IPS DF 4.7 (cell line): ENCODE data around the gene QRFP.

Source experiments
- DNase-seq: peaks from one replicate; pipeline ENCODE4 v3.0.0-alpha.2; 2013; ENCODE audit warnings: low spot score; ENCODE audit errors: extremely low read depth

QRFP gene

DNA sequence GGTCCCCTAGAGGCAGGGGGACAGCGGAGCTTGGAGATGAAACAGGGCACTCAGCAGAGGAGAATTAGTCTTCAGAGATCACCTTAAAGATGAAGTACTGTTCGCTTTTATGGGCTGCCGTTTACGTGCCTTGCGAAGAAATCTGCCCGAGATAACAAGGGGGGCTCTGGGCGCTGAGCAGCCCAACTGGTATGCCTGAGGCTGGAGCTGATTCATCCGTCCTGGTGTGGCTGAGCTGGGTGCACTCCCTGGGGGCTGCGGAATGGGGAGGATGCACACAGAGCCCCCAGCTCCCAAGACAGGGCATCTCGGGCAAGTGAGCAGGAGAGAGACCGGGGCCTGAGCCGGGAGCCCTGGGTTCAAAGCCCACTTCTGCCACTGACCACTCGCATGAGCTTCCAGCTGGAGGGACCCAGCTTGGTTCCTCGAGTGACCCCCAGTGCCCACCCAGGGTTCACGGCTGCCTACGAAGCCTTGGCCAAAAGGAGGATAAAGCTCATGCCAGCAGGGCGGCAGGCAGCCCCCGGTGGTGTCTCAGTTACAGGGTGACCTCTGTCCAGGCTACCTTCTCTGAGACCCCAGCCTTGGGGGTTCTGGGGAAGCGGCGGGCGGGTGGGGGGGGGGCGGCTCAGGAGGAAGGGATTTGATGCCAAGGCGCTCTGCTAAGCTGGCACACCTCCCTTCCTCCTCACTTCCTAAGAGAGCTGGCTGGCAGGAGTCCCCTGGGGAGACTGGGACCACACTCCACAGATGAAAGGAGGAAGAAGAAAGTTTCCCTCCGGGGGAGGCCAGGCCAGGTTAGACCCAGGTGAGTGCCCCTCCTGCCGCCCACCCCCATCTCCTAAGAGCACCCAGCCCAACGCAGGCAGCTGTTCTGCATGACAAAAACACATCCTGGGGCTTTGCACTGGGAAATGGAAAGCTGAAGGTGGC, 36.8 kb upstream of the QRFP start:
- no peak for DNase-seq

DNA sequence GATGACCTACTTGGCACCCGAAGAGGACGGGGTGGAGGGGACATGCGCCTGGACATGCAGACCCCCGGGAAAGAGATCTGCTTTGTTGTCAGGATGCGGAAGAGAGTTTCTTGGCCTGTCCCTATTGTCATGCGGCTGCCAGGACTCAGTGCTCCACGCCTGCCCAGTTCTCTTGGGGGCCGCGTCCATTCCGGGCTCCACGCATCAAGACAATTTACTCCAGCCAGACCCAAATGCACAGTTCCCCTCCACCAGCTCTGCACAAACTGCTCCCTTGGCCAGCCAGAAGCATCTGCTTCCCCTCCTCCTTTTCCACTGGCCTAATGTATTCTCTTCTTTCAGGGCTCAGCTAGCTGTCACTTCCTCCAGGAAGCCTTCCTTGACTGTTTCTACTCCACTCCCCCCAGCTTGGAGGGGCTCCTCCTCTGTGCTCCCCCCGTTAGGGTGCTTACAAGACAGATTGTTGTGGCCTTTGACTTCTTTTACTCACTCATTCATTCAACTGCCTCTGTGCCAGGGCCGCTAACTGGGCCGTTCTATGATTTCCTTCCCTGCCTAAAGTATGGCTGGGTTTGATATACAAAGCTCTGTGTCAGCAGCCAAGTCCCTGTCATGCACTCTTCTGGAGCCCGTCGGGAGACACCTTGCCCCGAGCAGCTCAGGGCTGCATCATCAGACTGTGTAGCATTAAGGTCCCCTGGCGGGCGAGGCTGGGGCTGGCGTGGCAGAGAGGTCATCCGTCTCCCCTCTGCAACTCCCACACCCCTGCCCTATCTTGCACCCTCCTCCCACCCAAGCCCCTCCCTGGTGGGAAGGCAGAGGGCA, 35.9 kb upstream of the QRFP start:
- no peak for DNase-seq

DNA sequence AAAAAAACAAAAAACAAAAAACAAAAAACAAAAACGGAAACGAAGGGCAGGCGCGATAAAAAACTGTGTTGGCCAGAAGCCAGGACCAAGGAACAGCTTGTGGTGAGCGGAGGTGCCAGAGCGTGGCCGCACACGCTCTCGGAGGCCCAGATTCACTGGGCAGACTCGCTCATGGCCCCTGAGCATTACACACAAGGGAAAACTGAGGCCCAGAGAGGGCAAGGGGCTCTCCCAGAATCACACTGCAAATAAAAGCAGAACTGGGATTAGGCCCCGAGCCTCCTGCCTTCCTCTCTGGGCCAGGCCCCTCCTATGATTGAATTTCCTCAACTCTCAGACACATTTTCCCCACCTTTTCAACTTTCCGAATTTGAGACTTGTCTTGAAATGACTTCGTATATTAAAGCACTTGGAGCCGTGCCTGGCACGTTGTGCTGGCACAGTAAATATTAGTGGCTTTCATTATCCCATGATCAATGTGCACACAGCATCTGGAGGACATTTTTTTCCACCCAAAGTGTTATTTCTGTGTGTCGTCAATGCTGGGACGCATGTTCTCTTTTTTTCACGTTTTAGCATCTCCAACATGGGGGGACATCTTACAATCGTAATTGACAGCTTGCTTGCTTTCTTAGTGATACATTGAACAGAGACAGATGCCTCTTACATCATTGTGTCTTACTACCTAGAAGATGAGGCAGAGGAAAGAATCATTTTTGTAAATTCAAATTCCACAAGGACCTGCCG, 35.1 kb upstream of the QRFP start:
- no peak for DNase-seq

DNA sequence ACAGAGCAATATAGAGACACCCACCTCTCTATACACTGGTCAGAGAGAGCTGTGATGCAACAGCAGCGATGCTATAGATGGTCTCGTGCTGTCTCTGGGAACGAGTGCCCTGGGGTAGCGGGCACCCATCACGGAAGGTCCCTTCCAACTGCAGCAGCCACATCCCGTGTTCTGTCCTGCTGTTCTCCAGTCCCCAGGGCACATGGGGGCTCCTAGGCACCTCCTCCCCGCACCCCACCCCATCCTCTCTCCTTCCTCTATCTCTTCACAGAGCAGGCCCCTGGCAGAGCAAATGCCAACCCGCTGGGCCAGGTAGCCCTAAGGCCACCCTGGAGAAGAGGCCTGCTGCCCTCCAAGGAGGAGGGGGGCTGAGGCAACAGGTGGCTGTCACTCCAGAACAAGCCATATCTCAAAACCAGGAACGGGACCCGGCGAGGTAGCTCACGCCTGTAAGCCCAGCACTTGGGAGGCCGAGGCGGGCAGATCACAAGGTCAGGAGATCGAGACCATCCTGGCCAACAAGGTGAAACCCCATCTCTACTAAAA, 34.3 kb upstream of the QRFP start:
- no peak for DNase-seq

DNA sequence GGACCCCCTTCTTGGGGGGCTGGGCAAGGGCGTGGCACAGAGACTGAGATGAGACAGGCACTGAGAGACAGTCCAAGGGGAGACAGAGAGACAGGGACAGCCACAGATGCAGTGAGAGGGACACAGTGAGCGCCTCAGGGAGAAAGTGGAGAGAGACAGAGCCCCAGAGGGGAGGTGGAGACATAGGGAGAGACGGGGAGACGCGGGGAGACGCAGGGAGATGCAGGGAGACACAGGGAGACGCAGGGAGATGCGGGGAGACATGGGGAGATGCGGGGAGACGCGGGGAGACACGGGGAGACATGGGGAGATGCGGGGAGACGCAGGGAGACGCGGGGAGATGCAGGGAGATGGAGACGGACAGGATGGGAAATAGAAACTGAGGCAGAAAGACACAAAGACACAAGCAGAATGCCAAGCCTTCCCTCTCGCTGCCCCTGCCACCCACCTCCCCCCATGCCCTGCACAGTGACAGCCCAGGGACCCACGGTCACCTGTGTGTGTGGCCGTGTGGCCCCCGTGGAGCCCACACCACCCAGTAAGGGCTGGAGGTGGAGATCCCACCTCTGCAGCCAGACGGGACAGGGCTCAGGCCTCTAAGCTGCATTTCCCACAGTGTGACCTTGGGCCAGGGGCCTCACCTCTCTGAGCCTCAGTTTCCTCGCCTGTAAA, 33.7 kb upstream of the QRFP start:
- no peak for DNase-seq

DNA sequence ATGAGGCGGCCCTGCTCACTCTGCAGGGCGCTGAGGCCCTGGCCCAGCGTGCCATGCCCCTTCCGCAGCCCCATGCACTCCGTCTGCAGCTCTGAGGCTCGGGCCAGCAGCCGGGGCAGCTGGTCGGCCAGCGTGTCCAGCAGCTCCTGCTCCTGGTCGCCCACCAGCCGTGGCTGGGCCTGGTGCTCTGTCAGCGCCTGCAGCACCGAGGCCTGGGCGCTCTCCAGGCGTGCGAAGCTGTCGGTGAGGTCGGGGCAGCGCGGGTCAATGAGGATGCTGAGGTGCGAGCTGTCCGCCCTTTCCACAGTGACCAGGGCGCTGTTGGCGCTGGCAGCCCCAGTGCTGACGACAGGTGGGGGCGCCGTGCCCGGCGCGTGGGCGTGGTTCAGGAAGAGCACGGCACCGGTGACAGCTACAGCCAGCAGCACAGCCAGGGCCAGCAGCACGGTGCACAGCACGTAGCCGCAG, 33.0 kb upstream of the QRFP start:
- no peak for DNase-seq

DNA sequence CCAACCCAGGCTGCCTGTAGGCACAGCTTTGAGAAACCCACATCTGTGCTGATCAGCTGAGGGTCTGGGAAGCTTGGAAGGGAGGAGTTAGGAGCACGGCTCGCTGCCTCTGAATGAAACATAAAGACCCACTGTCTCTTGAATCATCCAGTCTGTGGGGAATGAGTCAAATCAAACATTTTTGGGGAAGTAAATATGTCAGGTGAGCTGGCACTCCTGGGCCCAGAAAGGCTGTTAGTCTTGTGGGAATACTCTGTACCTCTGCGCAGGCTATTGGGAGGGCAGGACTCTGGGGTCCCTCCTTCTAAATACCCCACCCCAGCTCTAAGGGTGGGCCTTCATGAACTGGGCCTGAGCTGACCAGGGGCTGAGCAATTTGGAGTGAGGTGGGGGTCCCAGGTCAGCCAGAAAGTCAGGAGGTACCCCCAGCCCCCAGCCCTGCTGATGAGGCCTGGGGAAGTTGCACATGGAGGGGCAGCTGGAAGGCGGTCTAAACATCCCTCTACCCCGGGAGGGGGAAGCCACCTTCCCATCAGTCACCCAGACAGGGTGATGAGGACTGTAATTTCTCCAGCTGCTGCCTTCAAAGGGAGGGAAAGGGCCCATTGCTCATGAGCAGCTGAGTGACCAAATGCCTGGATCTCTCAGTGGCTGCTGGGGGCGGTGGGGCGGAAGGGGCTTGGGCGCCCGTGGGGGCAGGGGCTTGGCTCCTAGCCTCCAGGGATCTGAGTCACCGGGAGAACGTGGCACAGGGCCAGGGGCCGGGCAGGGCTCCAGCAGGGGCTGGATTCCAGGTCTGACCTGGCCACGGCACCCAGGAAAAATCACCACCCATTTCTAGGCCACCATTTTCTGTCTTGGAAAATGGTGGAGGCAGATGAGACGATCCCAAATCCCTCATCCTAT, 31.6 kb upstream of the QRFP start:
- no peak for DNase-seq

DNA sequence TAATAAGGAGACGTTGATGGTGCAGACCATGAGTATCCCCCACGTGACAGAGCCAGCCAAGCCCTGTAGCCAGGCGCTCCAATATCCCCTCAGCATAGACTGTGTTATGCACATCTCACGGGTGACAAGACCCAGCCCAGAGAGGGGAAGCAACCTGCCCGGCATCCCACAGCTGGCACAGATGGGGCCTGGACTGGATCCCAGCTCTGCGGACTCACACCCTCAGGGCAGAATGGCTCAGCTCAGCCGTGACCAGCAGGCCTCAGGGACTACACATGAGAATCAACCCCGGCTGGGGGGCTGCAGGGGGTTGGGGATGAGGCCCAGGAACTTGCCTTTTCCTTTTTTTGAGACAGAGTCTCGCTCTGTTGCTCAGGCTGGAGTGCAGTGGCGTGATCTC, 30.7 kb upstream of the QRFP start:
- no peak for DNase-seq

DNA sequence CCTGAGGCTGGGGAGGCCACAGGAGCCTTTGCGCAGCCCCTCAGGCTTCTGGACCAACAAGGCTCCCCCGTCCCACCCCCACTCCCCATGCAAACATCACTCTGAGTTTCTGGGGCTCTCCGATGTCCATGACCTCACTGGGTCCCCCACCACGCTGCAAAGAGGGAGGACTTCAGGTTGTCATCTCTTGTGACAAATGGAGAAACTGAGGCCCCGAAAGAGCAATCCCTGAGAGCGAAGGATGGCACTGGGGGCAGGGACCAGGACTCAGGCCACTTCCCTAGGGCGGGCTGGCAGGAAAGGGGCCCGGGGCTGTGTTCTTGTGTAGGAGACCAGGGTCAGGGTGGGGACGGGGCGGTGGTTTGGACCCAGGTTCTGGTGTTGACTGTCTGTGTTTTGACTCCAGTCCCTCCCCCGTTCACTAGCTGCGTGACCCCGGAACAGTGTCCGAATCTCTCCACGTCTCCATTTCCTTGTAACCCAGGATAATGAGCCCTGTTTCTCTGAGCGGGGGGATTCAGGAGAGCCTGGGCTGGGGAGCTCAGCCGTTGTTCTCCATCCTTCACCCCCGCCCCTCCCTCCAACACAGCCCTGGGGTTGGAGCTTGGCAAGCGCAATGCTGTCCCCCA, 28.6 kb upstream of the QRFP start:
- no peak for DNase-seq

DNA sequence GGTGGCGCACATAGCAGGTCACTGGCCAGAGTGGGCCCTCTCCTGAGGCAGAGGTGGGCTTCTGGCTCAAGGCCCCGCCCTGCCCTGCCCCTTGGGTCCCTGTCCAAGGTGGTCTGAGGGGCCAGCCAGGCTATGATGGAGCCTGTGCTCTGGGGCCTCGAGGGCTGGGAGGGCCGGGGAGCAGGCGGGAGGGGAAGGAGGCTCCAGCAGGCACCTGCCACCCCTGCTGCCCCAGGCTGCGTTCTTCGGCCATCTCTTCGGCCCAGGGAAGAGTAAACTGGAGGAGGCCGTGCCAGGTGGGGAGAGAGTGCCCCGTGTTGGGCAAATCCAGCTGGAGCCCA, 27.8 kb upstream of the QRFP start:
- DNase-seq, result no peak

DNA sequence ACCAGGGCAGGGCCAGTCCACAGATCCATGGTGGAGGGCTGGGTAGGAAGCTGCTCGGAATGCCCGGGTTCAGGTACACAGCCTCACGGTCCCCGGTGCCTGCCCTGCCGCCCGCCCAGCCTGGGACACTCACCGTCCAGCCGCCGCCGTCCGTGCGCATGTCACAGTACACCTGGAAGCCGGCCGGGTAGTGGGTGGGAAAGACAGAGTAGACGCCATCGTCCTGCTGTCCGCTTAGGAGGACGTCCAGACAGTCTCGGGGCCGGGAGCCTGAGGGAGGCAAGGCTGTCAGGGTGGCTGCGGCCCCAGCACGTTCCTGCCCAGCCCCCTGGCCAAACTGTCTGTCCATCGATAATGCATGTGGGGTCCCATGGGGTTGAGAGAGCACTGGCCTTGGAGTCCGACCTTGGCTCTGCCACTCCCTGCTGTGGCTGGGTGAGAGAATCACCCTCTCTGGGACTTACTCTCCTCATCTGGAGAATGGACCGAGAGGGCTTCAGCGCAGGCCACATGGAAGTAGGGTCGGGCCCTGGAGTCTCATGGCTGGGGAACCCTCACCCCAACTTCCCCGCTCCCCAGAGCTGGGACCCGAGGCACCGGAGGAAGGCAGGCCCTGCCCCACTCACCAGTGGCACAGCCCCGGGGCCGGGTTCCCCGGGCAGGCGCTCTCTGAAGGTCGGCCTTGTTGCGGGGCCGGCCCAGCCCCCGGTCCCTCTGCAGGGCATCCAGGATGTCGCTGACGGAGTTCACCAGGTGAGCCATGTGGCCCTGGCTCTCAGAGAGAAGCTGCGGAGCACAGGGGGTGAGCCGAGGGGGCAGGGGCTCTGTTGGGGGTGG, 27.2 kb upstream of the QRFP start:
- DNase-seq, result no peak

DNA sequence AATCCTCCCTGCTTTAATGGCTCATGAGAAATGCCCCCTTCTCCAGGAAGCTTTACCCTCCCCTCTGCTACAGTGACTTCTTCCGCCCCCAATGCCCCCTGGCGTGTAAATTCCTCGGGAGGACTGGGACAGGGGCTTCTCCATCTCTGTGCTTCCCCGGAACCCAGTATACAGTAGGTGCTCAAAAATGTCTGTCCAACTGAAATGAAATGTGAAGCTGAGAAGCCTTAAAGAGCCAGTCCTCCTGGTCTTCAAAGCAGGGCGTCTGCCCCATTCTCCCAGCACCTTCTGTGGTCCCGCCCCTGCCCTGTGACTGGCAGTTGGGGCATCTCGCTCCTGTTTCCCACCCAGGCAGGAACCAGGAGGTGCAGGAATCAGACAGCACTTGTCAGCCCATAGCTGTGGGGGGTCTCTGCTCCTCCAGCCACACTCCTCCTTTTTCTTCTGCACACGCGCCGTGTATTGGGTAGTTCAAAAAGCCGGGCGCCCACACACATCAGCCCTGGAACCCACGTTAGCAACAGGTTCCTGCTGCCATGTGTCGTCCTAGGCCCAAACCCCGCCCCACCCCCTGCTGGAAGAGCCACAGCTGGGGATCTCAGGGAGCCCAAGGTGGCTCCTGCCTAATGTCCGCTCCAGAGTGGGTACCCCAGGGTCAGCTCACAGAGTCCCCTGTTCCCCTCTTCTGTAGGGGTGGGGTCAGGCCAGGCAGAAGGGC, 26.4 kb upstream of the QRFP start:
- no peak for DNase-seq

DNA sequence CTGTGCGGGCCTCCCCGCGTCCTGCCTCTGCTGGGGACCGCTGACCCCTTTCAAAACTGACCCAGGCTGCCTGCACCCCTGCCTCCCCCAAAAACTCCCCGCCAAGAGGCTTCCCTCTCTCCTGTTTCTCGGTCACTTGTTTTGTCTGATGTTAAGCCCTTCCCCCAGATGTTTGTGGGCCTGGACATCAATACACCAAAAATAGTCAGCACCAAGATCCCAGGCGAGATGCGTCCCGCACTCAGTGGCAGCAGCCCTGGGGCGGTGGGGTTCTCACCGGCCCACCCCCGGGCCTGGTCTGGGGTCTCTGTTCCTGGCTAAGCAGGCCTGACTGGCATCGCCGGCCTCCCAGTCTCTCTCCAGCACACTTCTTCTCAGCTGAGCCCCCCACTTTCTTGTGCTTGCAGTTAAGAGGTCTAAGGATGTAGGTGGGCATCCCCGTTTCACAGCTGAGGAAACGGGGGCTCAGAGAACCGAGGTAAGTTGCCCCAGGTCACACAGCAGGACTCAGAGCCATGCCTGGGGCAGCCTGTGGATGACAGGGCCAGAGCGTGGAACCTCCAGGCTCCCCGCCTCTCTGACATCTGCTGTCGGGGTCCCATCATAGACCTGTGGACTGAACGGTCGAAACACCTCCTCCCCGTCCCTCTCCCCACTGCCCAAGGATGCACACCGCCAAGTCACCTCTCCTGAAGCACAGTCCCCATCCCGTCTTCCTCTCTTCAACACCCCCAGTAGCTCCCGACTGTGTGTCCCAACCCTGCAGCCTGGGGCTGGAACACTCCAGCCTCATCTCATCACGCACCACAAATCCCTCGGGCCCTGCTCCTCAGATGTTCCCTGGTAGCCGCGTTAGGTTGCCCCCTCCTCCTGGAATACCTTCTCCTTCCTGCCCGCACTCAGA, 25.6 kb upstream of the QRFP start:
- no peak for DNase-seq

DNA sequence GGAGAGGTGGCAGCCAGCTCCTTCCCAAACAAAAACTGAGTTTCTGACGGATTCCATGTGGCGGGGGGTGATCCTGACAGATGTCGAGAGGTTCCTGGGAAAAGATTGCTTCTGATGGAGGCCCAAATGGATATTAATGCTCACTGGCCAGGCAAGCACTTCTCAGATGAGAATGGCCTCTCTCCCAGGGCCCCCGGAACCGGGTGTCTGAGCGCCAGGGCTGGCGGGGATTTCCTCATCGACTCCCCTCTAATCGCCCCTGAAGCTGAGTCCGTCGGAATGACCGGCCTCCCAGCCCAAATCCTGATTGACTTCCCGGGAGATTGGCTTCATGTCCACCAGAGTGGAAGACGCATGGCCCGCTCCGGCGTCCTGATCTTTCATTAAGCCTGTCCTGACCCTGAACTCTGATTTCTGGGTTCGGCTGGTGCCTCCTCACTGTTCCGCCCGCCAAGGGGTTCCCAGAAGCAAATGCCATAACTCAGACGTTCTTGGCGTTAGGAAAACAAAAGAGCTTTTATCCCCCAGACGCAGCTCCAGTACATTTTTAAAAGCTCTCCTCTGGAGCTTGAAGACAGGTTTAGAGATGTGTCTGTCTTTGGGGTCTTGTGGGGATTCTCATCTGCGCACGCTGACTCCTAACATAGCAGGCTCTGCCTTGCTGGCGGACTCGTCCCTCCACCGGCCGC, 24.8 kb upstream of the QRFP start:
- no peak for DNase-seq

DNA sequence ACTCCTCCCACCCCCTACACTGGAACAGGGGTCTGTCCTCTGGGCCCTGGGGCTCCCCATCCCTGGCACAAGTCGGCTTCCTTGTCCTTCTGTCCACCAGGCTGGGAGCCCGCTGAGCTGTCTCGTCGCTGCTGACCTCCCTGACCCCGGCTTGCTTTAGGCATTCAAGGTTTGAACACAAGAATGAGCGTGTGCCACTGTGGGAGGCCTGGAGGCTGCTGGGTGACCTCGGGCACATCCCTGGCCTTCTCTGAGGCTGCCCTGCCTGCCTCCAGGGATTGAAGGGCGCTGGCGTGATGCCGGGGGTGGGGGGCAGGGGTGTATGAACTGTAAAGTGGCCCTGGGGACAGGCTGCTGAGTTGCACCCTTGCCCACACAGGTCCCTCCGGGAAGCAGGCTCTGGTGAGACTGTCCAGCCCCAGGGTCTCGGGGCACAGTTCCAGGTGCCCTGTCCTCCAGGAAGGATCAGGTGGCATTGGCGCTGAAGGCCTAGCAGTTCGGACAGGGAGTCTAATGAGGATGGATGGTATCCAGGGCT, 24.2 kb upstream of the QRFP start:
- no peak for DNase-seq

DNA sequence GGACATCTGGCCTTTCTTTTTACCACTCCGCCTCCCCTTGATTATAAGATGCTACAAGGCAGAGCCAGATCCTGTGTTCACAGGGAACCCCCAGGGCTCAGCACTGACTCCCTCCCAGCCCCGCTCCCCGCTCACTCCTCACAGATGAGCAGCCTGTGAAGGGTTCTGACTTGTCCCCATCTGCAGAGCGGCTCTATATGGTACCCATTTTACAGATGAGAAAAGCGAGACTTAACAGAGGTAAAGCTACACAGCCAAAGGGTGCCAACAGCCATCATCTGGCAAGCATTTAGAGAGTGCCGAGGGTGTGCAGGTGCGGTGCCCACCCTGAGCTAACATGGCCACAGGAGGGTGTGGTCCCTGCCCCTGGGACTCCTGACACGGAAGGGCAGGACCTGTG, 23.6 kb upstream of the QRFP start:
- no peak for DNase-seq
